Activated naive CD8-positive, alpha-beta T cell (primary cell): ENCODE data around the gene LRRC15.
A peak's percentile ranks its signal among the peaks of the same experiment; 100 is the strongest.

Source experiments
- H3K27ac Mint-ChIP-seq: one replicate; pipeline ENCODE4 v1.8.0; 2021; ENCODE audit warnings: mixed read lengths
- H3K27me3 Mint-ChIP-seq: one replicate; pipeline ENCODE4 v1.8.0; 2021; ENCODE audit warnings: mixed read lengths
- H3K36me3 Mint-ChIP-seq: one replicate; pipeline ENCODE4 v1.8.0; 2021; ENCODE audit warnings: mixed read lengths
- H3K4me1 Mint-ChIP-seq: one replicate; pipeline ENCODE4 v1.8.0; 2021; ENCODE audit warnings: low read depth, mixed read lengths
- H3K4me3 Mint-ChIP-seq: one replicate; pipeline ENCODE4 v1.8.0; 2021; ENCODE audit warnings: mild to moderate bottlenecking, mixed read lengths
- H3K9me3 Mint-ChIP-seq: one replicate; pipeline ENCODE4 v1.8.0; 2021; ENCODE audit warnings: low read depth, mixed read lengths

The LRRC15 gene

GRCh38 chr3:194395212-194395611, 25.7 kb upstream of the LRRC15 start:
- Mint-ChIP-seq H3K27ac (peak overlapping the region; percentile 58), H3K27me3 (no peaks in the 10 kb centered on the region), H3K9me3 (peaks cover 12% of the 10 kb centered on the region), H3K4me3 (peak overlapping the region; percentile 56), H3K4me1 (peaks cover 52% of the 10 kb centered on the region), H3K36me3 (no peaks in the 10 kb centered on the region)

- Mint-ChIP-seq H3K36me3 (peaks cover 2% of the 10 kb centered on the region), H3K27ac (no peak overlapping the region), H3K27me3 (no peaks in the 10 kb centered on the region), H3K9me3 (peaks cover 12% of the 10 kb centered on the region), H3K4me3 (no peak overlapping the region), H3K4me1 (peaks cover 26% of the 10 kb centered on the region)
Observed at GRCh38 chr3:194392576-194392975, 23.0 kb upstream of the LRRC15 start.

- peaks cover 2% of the 10 kb centered on the region for H3K36me3 Mint-ChIP-seq
- no peak overlapping the region for H3K27ac Mint-ChIP-seq
- H3K27me3 Mint-ChIP-seq, result no peaks in the 10 kb centered on the region
- H3K4me3 Mint-ChIP-seq, result no peak overlapping the region
- H3K9me3 Mint-ChIP-seq, result peaks cover 12% of the 10 kb centered on the region
- H3K4me1 Mint-ChIP-seq, result peaks cover 15% of the 10 kb centered on the region
Observed at GRCh38 chr3:194390835-194391234, 21.3 kb upstream of the LRRC15 start.

GRCh38 chr3:194389269-194389668, 19.7 kb upstream of the LRRC15 start:
- H3K4me1 Mint-ChIP-seq, result no peaks in the 10 kb centered on the region
- H3K27ac Mint-ChIP-seq, result no peak overlapping the region
- peaks cover 12% of the 10 kb centered on the region for H3K9me3 Mint-ChIP-seq
- no peak overlapping the region for H3K4me3 Mint-ChIP-seq
- no peaks in the 10 kb centered on the region for H3K27me3 Mint-ChIP-seq
- peaks cover 2% of the 10 kb centered on the region for H3K36me3 Mint-ChIP-seq

GRCh38 chr3:194387926-194388418, 18.4 kb upstream of the LRRC15 start:
- Mint-ChIP-seq H3K4me1 (no peaks in the 10 kb centered on the region), H3K9me3 (peaks cover 12% of the 10 kb centered on the region), H3K4me3 (no peak overlapping the region), H3K27ac (no peak overlapping the region), H3K36me3 (peaks cover 2% of the 10 kb centered on the region), H3K27me3 (peaks cover 2% of the 10 kb centered on the region)

GRCh38 chr3:194387276-194387675, 17.7 kb upstream of the LRRC15 start:
- H3K9me3 Mint-ChIP-seq, result peaks cover 12% of the 10 kb centered on the region
- H3K27ac Mint-ChIP-seq, result no peak overlapping the region
- no peaks in the 10 kb centered on the region for H3K4me1 Mint-ChIP-seq
- no peak overlapping the region for H3K4me3 Mint-ChIP-seq
- peaks cover 2% of the 10 kb centered on the region for H3K27me3 Mint-ChIP-seq
- peaks cover 2% of the 10 kb centered on the region for H3K36me3 Mint-ChIP-seq

- peaks cover 12% of the 10 kb centered on the region for H3K9me3 Mint-ChIP-seq
- no peaks in the 10 kb centered on the region for H3K4me1 Mint-ChIP-seq
- H3K27ac Mint-ChIP-seq, result no peak overlapping the region
- H3K4me3 Mint-ChIP-seq, result no peak overlapping the region
- peaks cover 2% of the 10 kb centered on the region for H3K36me3 Mint-ChIP-seq
- H3K27me3 Mint-ChIP-seq, result peaks cover 2% of the 10 kb centered on the region
Observed at GRCh38 chr3:194386648-194387047, 17.1 kb upstream of the LRRC15 start.

GRCh38 chr3:194386066-194386465, 16.5 kb upstream of the LRRC15 start:
- H3K4me3 Mint-ChIP-seq, result no peak overlapping the region
- peaks cover 2% of the 10 kb centered on the region for H3K36me3 Mint-ChIP-seq
- no peaks in the 10 kb centered on the region for H3K4me1 Mint-ChIP-seq

GRCh38 chr3:194384569-194385001, 15.0 kb upstream of the LRRC15 start:
- no peak overlapping the region for H3K27ac Mint-ChIP-seq
- peaks cover 2% of the 10 kb centered on the region for H3K36me3 Mint-ChIP-seq
- no peaks in the 10 kb centered on the region for H3K9me3 Mint-ChIP-seq
- H3K4me1 Mint-ChIP-seq, result no peaks in the 10 kb centered on the region
- no peak overlapping the region for H3K4me3 Mint-ChIP-seq
- H3K27me3 Mint-ChIP-seq, result peaks cover 2% of the 10 kb centered on the region

More at GRCh38 chr3:194386066-194386465, 16.5 kb upstream of the LRRC15 start:
- no peak overlapping the region for H3K27ac Mint-ChIP-seq
- peaks cover 7% of the 10 kb centered on the region for H3K9me3 Mint-ChIP-seq
- H3K27me3 Mint-ChIP-seq, result peaks cover 2% of the 10 kb centered on the region

GRCh38 chr3:194384156-194384555, 14.6 kb upstream of the LRRC15 start:
- H3K27me3 Mint-ChIP-seq, result peaks cover 2% of the 10 kb centered on the region
- no peaks in the 10 kb centered on the region for H3K4me1 Mint-ChIP-seq
- H3K36me3 Mint-ChIP-seq, result peaks cover 2% of the 10 kb centered on the region
- no peaks in the 10 kb centered on the region for H3K9me3 Mint-ChIP-seq
- no peak overlapping the region for H3K4me3 Mint-ChIP-seq
- H3K27ac Mint-ChIP-seq, result no peak overlapping the region

- Mint-ChIP-seq H3K27me3 (peaks cover 2% of the 10 kb centered on the region), H3K9me3 (no peaks in the 10 kb centered on the region), H3K27ac (no peak overlapping the region), H3K36me3 (peaks cover 2% of the 10 kb centered on the region), H3K4me3 (no peak overlapping the region), H3K4me1 (no peaks in the 10 kb centered on the region)
Observed at GRCh38 chr3:194383276-194383940, 13.9 kb upstream of the LRRC15 start.

GRCh38 chr3:194382892-194383223, 13.3 kb upstream of the LRRC15 start:
- Mint-ChIP-seq H3K36me3 (peaks cover 2% of the 10 kb centered on the region), H3K27me3 (peaks cover 2% of the 10 kb centered on the region), H3K27ac (no peak overlapping the region), H3K9me3 (no peaks in the 10 kb centered on the region), H3K4me3 (no peak overlapping the region), H3K4me1 (no peaks in the 10 kb centered on the region)

- H3K36me3 Mint-ChIP-seq, result no peaks in the 10 kb centered on the region
- H3K27me3 Mint-ChIP-seq, result peaks cover 2% of the 10 kb centered on the region
- H3K27ac Mint-ChIP-seq, result no peak overlapping the region
- no peak overlapping the region for H3K4me3 Mint-ChIP-seq
- H3K9me3 Mint-ChIP-seq, result no peaks in the 10 kb centered on the region
- no peaks in the 10 kb centered on the region for H3K4me1 Mint-ChIP-seq
Observed at GRCh38 chr3:194382196-194382891, 12.8 kb upstream of the LRRC15 start.

- H3K36me3 Mint-ChIP-seq, result no peaks in the 10 kb centered on the region
- H3K4me3 Mint-ChIP-seq, result no peak overlapping the region
- H3K4me1 Mint-ChIP-seq, result no peaks in the 10 kb centered on the region
- peaks cover 2% of the 10 kb centered on the region for H3K27me3 Mint-ChIP-seq
- H3K9me3 Mint-ChIP-seq, result no peaks in the 10 kb centered on the region
- no peak overlapping the region for H3K27ac Mint-ChIP-seq
Observed at GRCh38 chr3:194381460-194381875, 11.9 kb upstream of the LRRC15 start.

- no peaks in the 10 kb centered on the region for H3K9me3 Mint-ChIP-seq
- H3K27me3 Mint-ChIP-seq, result peaks cover 4% of the 10 kb centered on the region
- H3K27ac Mint-ChIP-seq, result no peak overlapping the region
- no peaks in the 10 kb centered on the region for H3K36me3 Mint-ChIP-seq
- H3K4me1 Mint-ChIP-seq, result no peaks in the 10 kb centered on the region
- H3K4me3 Mint-ChIP-seq, result no peak overlapping the region
Observed at GRCh38 chr3:194380326-194380725, 10.8 kb upstream of the LRRC15 start.
